ENCODE results near the gene MPEG1.

GRCh38 chr11:59199546-59200422 is 12.9 kb downstream of the MPEG1 start:
- TF ChIP-seq ESRRG (CRISPR knock-in tag; IDR thresholded peaks at IDR 0.05) (no peak), ZC3H10 (CRISPR knock-in tag; IDR thresholded peaks at IDR 0.05) (no peak), TOX (CRISPR knock-in tag; IDR thresholded peaks at IDR 0.05; ENCODE audit: borderline replicate concordance) (no peak), TCF4 (CRISPR knock-in tag; IDR thresholded peaks at IDR 0.05; ENCODE audit: borderline replicate concordance) (no peak), ARNTL (CRISPR knock-in tag; IDR thresholded peaks at IDR 0.05; ENCODE audit: borderline replicate concordance, low read depth) (no peak), POU6F1 (CRISPR knock-in tag; IDR thresholded peaks at IDR 0.05; ENCODE audit: borderline replicate concordance, low read depth) (no peak), SNAI2 (CRISPR knock-in tag; IDR thresholded peaks at IDR 0.05) (no peak), RARB (CRISPR knock-in tag; IDR thresholded peaks at IDR 0.05) (no peak), OSR1 (CRISPR knock-in tag; IDR thresholded peaks at IDR 0.05) (no peak), ZFP3 (CRISPR knock-in tag; IDR thresholded peaks at IDR 0.05) (no peak)

Measured in SK-N-SH treated with all-trans-retinoic acid at 6 μM for 48 hours (cell line).